Prostate gland (tissue), 2 donors: ENCODE measurements around the gene PRKAR1B.

ENCODE experiments used
- CTCF ChIP-seq, 4 experiments: fragments of 200-600 bp in 2 of 4; fragments of 450-650 bp in 2 of 4; sonication (generic) in 2 of 4; IDR thresholded peaks; 1 replicate in 3 of 4; 2 replicates in 1 of 4; pipeline ENCODE4 v1.5.1; 2016 to 2019; ENCODE audit warnings: antibody characterized with exemption in 4 of 4, mild to moderate bottlenecking in 2 of 4, moderate library complexity in 2 of 4
- POLR2A ChIP-seq: fragments of 450-650 bp; IDR thresholded peaks from one replicate; pipeline ENCODE4 v1.6.1; 2016; ENCODE audit warnings: antibody characterized with exemption, mild to moderate bottlenecking

GRCh38 chr7:739455-739982 lies 12.4 kb upstream of the PRKAR1B start:
- no peak for TF ChIP-seq CTCF (IDR thresholded peaks at IDR 0.05)
- TF ChIP-seq POLR2A: no peak
